ENCODE measurements around the gene CTNND1. TPM values are rescaled to one million over a fixed set of nuclear protein-coding genes. Genes with fewer than 3 reads are reported as not detected.

The CTNND1 gene
- total RNA-seq, 2 donors from 2014 or later: 190 to 216 TPM

DNA sequence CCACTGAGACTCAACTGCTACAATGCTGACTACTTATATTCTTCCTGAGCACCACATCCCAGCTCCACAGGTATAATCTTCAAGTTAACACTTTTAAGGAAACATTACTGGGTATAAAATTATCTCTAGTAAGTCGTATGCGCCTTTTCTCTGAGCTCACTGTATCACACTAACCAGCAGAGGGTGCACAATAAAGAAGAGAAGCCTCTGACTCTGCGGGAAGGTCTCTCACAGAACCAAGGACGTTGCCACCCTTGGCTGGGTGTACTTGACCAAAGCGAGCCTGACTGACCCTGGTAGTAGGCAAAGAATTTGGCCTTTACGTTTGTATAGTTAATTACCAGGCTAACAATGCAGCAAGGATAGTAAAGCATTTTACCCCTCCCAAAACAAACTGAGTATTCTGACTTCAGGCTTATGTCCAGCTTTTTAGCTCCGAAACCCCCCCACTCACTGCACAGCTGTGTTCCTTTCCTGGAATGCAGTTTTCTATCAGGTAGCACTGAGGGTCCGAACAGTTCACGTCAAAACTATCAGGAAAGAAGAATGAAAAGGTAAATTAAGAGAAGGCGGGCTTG lies 9.8 kb upstream of the CTNND1 start, which contains the start of gene BTBD18:
TSS of gene BTBD18 (minus strand) at position 144 of the 578 bp plus-strand sequence. CDS start 631 bp downstream, outside the sequence.
- peaks cover 2% of the 10 kb centered on the region for H3K36me3 Mint-ChIP-seq (ENCODE audit: low read depth)
- H3K36me3 ChIP-seq (ENCODE audit: control insufficient read depth, insufficient read depth, low read length): peaks cover 5% of the 10 kb centered on the region
- H3K27ac Mint-ChIP-seq: no peak within 1 kb of the TSS
- 55 to 66% methylated on average over 7 to 10 of the region's 10 CpGs for WGBS, 2 experiments (ENCODE audit: insufficient coverage in 1 of 2, insufficient read length in 1 of 2)
- no peaks in the 10 kb centered on the region for H3K4me1 ChIP-seq (ENCODE audit: control insufficient read depth, insufficient read depth, low read length)
- peak; percentile 80 for DNase-seq
- no peaks in the 10 kb centered on the region for H3K27me3 Mint-ChIP-seq (ENCODE audit: insufficient read depth)
- no peaks in the 10 kb centered on the region for H3K9me3 Mint-ChIP-seq
- H3K4me1 Mint-ChIP-seq: peaks cover 20% of the 10 kb centered on the region
- TF ChIP-seq, protein P1, sequence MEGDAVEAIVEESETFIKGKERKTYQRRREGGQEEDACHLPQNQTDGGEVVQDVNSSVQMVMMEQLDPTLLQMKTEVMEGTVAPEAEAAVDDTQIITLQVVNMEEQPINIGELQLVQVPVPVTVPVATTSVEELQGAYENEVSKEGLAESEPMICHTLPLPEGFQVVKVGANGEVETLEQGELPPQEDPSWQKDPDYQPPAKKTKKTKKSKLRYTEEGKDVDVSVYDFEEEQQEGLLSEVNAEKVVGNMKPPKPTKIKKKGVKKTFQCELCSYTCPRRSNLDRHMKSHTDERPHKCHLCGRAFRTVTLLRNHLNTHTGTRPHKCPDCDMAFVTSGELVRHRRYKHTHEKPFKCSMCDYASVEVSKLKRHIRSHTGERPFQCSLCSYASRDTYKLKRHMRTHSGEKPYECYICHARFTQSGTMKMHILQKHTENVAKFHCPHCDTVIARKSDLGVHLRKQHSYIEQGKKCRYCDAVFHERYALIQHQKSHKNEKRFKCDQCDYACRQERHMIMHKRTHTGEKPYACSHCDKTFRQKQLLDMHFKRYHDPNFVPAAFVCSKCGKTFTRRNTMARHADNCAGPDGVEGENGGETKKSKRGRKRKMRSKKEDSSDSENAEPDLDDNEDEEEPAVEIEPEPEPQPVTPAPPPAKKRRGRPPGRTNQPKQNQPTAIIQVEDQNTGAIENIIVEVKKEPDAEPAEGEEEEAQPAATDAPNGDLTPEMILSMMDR (conservative IDR thresholded peaks at IDR 0.05): peak; percentile 87
- H3K27ac ChIP-seq (ENCODE audit: low read depth, low read length): no peak within 1 kb of the TSS
- no peak within 1 kb of the TSS for H3K4me3 Mint-ChIP-seq
- H3K4me3 ChIP-seq (ENCODE audit: low read length): no peak within 1 kb of the TSS
- no peaks in the 10 kb centered on the region for H3K27me3 ChIP-seq (ENCODE audit: control insufficient read depth, insufficient read depth, low read length, poor library complexity, severe bottlenecking)
- no peaks in the 10 kb centered on the region for H3K9me3 ChIP-seq (ENCODE audit: control insufficient read depth, low read length)
- no peak within 1 kb of the TSS for H3K9ac ChIP-seq (ENCODE audit: extremely low read depth, low read length, poor library complexity, severe bottlenecking)

DNA sequence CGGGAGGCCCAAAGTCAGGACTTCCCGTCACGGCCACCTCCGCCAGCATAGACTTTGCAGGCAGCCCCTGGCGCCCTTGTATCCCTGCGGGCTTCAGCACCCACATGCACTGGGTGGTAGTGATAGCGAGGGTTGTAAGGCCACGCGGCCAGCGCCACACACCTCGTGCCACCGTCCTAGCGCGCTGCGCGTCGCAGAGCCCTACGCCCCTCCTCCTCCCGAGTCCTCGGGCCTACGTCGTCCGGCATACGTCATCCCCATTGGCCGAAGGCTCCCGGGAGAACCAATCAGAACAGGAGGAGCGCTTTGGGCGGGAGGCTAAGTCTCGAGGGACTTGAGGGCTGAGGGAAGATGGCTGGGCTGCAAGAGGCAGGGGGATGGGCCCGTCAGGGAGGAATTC lies 8.6 kb upstream of the CTNND1 start:
- Mint-ChIP-seq H3K27ac (no peak overlapping the region), H3K4me3 (no peak overlapping the region), H3K9me3 (no peaks in the 10 kb centered on the region), H3K4me1 (peaks cover 20% of the 10 kb centered on the region), H3K27me3 (ENCODE audit: insufficient read depth) (no peaks in the 10 kb centered on the region), H3K36me3 (ENCODE audit: low read depth) (peaks cover 2% of the 10 kb centered on the region)
- Histone ChIP-seq H3K9me3 (ENCODE audit: control insufficient read depth, low read length) (no peaks in the 10 kb centered on the region), H3K4me1 (ENCODE audit: control insufficient read depth, insufficient read depth, low read length) (no peaks in the 10 kb centered on the region), H3K27me3 (ENCODE audit: control insufficient read depth, insufficient read depth, low read length, poor library complexity, severe bottlenecking) (no peaks in the 10 kb centered on the region), H3K9ac (ENCODE audit: extremely low read depth, low read length, poor library complexity, severe bottlenecking) (no peak overlapping the region), H3K4me3 (ENCODE audit: low read length) (no peak overlapping the region), H3K27ac (ENCODE audit: low read depth, low read length) (no peak overlapping the region), H3K36me3 (ENCODE audit: control insufficient read depth, insufficient read depth, low read length) (no peaks in the 10 kb centered on the region)
- no peak for DNase-seq
- 96 to 98% methylated on average over 29 to 30 of the region's 30 CpGs for WGBS, 2 experiments (ENCODE audit: insufficient coverage in 1 of 2, insufficient read length in 1 of 2)
- TF ChIP-seq, protein P1 (conservative IDR thresholded peaks at IDR 0.05): no peak

DNA sequence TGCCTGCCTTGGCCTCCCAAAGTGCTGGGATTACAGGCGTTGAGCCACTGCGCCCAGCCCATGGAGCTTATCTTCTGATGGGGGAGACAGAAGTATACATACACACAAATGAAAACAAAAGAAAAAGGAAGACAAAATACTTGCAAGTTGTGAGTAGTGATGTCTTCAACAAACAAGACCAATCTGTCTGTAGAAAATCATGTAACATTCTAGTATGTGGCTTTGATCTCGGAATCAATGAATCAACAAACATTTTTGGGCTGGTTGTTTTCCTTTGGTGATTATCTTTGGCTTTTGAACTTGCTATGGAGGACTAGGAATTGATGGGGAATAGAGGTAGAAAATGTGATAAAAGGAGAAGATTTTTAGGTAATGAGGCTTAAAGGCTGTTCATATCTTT lies 3.4 kb upstream of the CTNND1 start:
- Histone ChIP-seq H3K36me3 (ENCODE audit: control insufficient read depth, insufficient read depth, low read length) (no peaks in the 10 kb centered on the region), H3K4me1 (ENCODE audit: control insufficient read depth, insufficient read depth, low read length) (no peaks in the 10 kb centered on the region), H3K9me3 (ENCODE audit: control insufficient read depth, low read length) (no peaks in the 10 kb centered on the region), H3K27ac (ENCODE audit: low read depth, low read length) (no peak overlapping the region), H3K27me3 (ENCODE audit: control insufficient read depth, insufficient read depth, low read length, poor library complexity, severe bottlenecking) (no peaks in the 10 kb centered on the region), H3K9ac (ENCODE audit: extremely low read depth, low read length, poor library complexity, severe bottlenecking) (no peak overlapping the region), H3K4me3 (ENCODE audit: low read length) (no peak overlapping the region)
- no peak overlapping the region for H3K4me3 Mint-ChIP-seq
- no peak overlapping the region for H3K27ac Mint-ChIP-seq
- H3K9me3 Mint-ChIP-seq: no peaks in the 10 kb centered on the region
- TF ChIP-seq, protein P1 (conservative IDR thresholded peaks at IDR 0.05): no peak
- peaks cover 9% of the 10 kb centered on the region for H3K4me1 Mint-ChIP-seq
- no peak for DNase-seq
- no peaks in the 10 kb centered on the region for H3K27me3 Mint-ChIP-seq (ENCODE audit: insufficient read depth)
- H3K36me3 Mint-ChIP-seq (ENCODE audit: low read depth): no peaks in the 10 kb centered on the region
- 95 to 100% methylated on average over 1 to 2 of the region's 3 CpGs for WGBS, 2 experiments (ENCODE audit: insufficient coverage in 1 of 2, insufficient read length in 1 of 2)

All from endodermal cell (in vitro differentiated cells).